Fibroblast of peridontal ligament (primary cell): Measurements from ENCODE around the gene CDC7.
"Not testable (repeated sequence)": the region's sequence is repeated elsewhere in the genome, so short reads cannot be mapped to it uniquely, and the experiment has no call there.

Source experiments
- DNase-seq: peaks from one replicate; pipeline ENCODE4 v3.0.0-alpha.2; 2010; ENCODE audit errors: extremely low read depth

Gene CDC7

DNA sequence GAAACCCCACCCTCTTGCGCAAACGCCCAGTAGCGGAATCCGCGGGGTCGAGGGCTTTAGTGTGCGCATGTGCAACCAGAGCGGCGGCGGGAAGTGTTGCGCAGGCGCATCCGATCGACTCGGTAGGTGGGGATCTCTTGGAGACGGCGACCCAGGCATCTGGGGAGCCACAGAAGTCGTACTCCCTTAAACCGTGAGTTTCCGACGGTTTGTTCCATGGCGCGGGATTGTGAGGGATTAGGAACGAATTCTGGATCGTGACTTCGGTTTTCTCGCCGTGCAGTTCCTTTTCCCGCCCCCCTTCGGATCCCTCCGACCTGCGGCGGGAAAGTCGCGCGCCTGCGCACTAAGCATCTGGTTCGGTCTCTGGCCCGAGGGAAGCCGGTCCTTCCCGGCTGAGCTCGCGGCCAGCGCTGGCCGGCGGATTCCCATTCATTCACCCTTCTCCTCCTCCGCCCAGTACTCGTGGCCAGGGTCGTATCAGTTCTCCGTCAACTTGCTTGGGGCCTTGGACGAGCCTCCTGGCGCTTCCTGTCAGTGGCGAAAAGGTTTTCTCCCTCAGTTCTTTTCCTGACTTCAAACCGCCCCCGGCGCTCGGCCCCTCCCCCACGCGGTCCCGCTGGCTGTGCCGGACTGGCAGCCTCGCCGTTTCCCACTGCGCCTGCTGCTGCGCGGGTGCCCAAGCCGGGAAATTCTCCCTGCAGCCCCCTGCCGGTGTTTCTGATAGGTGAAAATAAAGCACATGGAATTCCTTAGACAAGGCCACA is at the start of gene CDC7:
CDC7 (plus strand) TSS at position 96 of the 767 bp plus-strand sequence. CDS start 866 bp downstream, outside the sequence.
- peak; percentile 94 for DNase-seq

GRCh38 chr1:91454136-91454535 is 46.5 kb upstream of the CDC7 start:
- DNase-seq = no peak

GRCh38 chr1:91455334-91455733 is 45.3 kb upstream of the CDC7 start:
- no peak for DNase-seq

DNA sequence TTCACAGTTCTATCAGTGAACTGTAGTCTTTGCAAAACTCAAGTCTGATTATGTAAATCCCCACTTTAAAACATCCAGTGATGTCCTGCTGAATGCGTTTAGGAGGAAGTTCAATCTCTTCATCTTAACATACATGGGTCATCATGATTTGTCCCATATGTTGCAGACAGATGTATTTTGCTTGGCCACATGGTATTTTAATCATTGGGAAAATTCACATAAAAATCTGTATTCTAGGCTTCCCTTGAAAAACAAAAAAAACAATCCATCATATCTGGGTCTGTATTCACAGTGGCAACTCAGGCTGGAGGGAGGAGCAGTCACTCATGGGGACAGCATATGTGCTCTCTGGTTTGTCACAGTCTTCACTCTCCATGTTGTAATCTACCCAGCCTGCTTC is 44.8 kb upstream of the CDC7 start:
- DNase-seq = no peak

DNA sequence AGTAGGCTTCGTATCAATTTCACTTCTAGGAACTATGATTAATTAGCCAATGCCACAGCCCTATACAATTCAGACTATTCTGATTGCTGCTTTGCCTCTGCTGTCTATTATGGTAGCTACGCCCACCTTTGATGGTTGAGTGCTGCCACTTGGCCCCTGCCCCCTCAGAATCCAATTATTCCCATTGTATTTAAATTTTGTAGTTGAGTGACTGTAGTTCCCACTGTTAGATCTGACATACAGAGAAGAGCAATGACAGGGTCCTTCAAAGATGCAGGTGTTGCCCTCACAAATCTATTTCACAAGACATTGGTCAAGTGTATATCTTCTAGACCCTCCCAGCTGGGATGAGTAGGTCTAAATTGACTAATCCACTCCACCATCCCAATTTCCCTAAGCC is 35.3 kb upstream of the CDC7 start:
- not testable (repeated sequence) for DNase-seq

DNA sequence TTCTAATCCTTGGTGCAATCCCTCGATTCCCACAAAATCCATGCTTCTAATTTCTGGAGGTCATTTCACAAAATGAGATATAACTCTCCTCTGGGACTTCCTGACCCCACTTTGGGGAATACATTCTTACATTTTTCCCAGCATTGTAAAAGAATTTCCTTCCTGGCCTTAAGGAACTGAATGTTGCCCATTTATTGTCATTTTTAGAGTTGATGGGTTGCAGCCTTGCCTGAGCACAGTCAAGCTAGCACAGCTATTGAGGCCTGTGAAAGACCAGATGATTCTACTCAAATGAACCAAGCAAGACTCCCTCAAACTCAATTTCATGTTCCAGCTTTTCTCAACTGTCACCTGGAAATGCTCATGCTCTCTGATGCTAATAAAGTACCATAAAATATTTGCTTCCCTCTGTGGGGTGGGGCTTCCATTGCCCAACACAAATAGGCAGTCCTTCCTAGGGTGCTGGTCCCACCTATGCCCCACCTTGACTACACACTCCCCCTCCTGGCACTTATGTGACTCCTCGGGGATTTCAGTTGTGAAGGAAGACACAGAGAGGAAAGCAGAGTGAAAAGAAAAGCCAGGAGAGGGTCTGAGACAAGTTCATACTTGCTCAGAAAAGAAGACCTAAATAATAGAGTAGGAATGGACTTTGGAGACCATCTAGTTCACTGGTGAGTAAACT is 24.0 kb upstream of the CDC7 start:
- DNase-seq = no peak

DNA sequence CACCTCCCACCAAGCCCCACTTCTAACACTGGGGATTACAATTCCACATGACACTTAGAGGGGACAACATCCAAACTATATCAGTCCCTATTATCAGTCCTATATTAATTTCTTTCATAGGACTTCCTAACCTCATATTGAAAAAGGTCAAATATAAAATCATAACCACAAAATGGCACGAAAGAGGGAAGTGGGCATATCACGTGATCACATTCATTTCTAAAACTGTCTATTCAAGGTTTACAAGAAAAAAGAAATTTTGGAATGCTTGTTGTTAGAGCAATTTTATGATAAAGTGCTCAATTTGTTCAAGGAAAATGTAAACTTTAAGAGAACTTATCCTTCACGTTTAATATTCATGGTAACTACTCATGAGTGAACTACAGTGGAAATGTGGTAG is 13.2 kb upstream of the CDC7 start:
- DNase-seq = no peak

DNA sequence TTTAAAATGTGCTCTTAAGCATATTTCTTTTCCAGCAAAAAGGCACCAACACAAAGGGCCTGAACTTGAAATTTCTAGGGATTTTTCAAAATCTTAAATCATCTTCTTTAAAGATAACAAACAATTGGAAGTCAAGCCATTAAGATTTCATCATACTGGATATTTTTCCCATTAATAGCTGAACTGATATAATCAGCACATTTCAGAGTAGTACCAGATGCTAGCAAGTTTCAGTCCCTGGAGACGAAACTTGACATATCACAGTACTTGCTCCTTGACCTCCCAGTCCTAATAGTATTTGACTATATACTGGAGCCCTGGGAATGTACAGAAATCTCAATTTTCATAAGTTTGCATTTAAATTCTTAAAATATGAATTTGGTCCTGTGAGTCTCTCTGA is 10.2 kb upstream of the CDC7 start:
- DNase-seq = no peak

DNA sequence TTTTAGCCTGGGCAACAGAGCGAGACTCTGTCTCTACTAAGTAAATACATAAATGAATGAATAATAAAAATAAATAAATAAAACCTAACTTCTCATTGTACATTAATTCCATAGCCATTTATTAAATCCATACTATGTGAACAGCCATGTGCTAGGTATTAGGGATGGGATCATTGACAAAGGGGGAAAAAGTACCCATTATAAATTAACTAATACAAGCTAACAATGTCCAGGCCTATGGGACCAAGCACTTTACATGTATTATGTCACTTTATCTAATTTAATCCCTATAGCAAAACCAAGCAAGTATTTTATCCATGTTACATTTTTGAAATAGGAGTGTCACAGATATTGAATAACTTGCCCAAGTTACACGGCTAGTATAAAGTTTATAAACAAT is 2.6 kb upstream of the CDC7 start:
- DNase-seq = no peak

- DNase-seq = no peak
Measured at GRCh38 chr1:91498498-91499245, 2.0 kb upstream of the CDC7 start.

GRCh38 chr1:91499346-91499745 is 1.3 kb upstream of the CDC7 start:
- DNase-seq = no peak

GRCh38 chr1:91499904-91500755 is 521 bp upstream of the CDC7 start:
- DNase-seq = no peak

DNA sequence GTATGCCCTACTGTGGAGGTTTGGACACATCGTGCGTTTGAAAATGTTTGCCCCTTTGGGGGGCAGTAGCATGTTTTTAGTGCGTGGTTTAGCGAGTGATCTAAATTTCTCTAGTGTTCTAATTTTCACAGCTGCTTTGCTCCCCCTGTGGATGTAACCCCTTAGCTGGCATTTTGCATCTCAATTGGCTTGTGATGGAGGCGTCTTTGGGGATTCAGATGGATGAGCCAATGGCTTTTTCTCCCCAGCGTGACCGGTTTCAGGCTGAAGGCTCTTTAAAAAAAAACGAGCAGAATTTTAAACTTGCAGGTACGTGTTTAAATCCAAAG is 836 bp downstream of the CDC7 start:
- DNase-seq = peak; percentile 41

DNA sequence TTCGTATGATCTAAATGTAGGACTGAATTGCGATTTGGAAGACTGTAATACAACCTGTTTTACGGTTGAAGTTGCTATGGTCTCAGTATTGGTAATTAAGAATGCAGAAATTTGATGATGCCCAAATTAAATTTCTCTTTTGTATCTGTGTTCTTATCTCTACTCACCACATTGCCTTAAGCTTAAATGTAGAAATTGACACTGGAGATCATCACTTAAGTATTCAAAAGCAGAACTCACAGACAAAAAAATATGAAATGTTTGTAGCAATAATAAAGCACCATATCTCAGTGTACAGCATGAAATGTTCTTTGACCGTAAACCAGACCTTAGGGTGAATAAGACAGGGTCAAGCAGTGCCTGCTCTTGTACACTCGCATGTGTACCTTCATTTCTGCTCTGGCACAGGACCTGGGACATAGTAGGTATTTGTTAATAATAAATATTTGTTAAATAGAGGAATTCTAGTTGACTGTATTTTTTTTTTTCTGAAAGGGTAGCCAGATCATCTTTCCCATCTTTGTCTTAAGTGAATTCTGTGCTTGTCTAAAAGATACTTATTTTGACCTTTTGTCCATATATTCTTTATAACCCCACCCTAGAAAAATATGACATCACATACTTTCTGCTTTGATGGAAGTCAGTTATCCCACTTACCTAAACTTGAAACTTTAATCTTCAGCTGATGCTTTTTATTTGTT is 1.5 kb downstream of the CDC7 start:
- DNase-seq = no peak

GRCh38 chr1:91502672-91503184 is 2.1 kb downstream of the CDC7 start:
- DNase-seq = peak; percentile 41

- DNase-seq = no peak
Measured at GRCh38 chr1:91503332-91503900, 2.8 kb downstream of the CDC7 start.

DNA sequence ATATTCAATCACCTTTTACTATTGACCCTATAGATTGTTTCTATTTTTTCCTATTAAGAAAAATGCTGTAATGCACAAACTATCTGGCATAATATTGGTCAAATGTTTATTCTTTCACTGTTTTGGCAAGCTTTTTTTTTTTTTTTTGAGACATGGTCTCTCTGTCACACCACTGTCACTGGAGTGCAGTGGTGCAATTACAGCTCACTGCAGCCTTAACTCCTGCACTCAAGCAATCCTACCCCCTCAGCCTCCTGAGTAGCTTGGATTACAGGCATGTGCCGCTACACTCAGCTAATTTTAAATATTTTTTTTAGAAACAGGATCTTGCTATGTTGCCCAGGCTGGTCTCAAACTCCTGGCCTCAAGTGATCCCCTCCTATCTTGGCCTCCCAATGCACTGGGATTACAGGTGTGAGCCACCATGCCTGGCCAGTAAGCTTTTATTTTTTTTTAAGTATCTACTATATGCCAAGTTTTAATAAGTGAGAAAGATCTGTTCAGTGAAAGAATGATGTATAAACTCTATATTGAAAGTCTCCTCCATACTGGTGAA is 3.4 kb downstream of the CDC7 start:
- DNase-seq = no peak

DNA sequence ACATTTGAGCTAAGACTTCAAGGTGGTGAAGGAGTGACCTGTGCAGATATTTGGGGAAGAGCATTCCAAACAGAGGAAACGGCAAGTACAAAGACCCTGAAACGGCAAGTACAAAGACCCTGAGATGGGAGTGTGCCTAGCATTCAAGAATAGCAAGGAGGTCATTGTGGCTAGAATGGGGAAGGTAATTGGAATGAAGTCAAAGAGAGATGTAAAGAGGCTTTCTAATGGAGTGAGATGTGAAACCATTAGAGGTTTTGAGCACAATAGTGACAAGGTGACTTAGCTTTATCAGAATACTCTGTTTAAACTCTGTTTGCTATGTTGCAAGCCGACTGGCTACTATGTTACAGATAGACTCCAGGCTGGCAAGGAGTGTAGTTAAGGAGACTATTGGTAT is 4.4 kb downstream of the CDC7 start:
- no peak for DNase-seq

DNA sequence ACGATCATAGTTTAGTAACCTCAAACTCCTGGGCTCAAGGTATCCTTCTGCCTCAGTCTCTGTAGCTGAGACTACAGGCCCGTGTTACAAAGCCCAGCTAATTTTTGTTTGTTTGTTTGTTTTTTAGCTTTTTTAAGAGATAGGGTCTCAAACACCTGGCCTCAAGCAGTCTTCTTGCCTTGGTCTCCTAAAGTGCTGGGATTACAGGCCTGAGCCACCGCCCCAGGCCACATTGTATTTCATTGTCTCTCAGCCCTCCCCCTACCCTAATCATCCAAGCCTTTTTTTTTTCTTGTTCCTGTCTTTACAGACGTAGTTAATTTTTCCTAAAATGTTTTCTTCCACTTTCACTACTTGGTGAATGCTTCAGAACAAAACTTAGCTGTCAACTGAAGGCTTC is 5.4 kb downstream of the CDC7 start:
- no peak for DNase-seq

DNA sequence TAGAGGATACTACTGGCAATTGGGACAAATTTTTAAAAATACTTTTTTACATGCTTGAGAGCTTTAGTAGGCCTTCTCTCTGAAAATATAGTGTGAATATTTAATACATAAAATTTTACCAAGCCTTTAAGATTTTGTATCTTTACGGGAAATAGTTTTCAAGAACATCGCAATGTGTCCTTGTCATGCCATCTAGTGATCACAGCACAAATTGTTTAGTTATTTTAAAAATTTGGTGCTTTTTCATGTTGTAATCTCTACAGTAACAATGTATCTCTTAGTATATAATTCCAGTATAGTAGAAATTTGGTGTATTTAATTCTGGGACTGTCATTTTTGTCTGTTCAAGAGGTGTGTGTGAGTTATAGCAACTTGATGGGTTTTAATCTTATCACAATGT is 6.7 kb downstream of the CDC7 start:
- no peak for DNase-seq
